Loucy (cell line): Measurements from ENCODE around the gene TLNRD1.

Experiments used
- CTCF ChIP-seq: fragments of 200-600 bp; sonication (generic); conservative IDR thresholded peaks from 2 replicates; pipeline ENCODE4 v1.5.1; 2014; ENCODE audit warnings: mild to moderate bottlenecking, antibody characterized with exemption, low read length
- EZH2phosphoT487 ChIP-seq: fragments of 200-600 bp; IDR thresholded peaks from 2 replicates; pipeline ENCODE4 v1.6.1; 2018; ENCODE audit warnings: antibody characterized with exemption, mild to moderate bottlenecking, moderate library complexity, borderline replicate concordance

GRCh38 chr15:80971143-80971542 is 29.6 kb upstream of the TLNRD1 start:
- TF ChIP-seq CTCF (no peak), EZH2phosphoT487 (no peak)
